SU-DHL-6 (cell line): Measurements from ENCODE around the gene HERC3.

Source experiments
- H2AFZ ChIP-seq: fragments of 200-600 bp; sonication (generic); 2 replicates; pipeline ENCODE4 v1.6.1; 2014; ENCODE audit warnings: low read depth, mild to moderate bottlenecking, moderate library complexity, mixed read lengths, antibody characterized with exemption, low read length; ENCODE audit not compliant: severe bottlenecking
- H3F3A ChIP-seq: fragments of 200-600 bp; shearing (Covaris generic); 2 replicates; pipeline ENCODE4 v1.6.0; 2016; ENCODE audit warnings: antibody characterized with exemption, mild to moderate bottlenecking; ENCODE audit not compliant: insufficient read depth
- H3K27ac ChIP-seq: fragments of 200-600 bp; sonication (generic); 2 replicates; pipeline ENCODE4 v1.5.1; 2016; ENCODE audit warnings: low read depth, mild to moderate bottlenecking, low read length, moderate library complexity, mixed read lengths
- H3K27me3 ChIP-seq: fragments of 200-600 bp; sonication (generic), shearing (Covaris generic); 2 replicates; pipeline ENCODE4 v1.6.0; 2014; ENCODE audit warnings: mild to moderate bottlenecking, low read length
- H3K36me3 ChIP-seq: fragments of 200-600 bp; sonication (generic); 2 replicates; pipeline ENCODE4 v1.6.1; 2014; ENCODE audit warnings: mild to moderate bottlenecking, low read length, mixed read lengths
- H3K4me2 ChIP-seq: fragments of 300-600, 200-600 bp; shearing (Covaris generic), sonication (generic); 2 replicates; pipeline ENCODE4 v1.6.0; 2014; ENCODE audit warnings: low read length, low read depth, mild to moderate bottlenecking; ENCODE audit not compliant: poor library complexity, severe bottlenecking
- H3K4me3 ChIP-seq: fragments of 200-600 bp; sonication (generic); 2 replicates; pipeline ENCODE4 v1.5.1; 2014; ENCODE audit warnings: antibody characterized with exemption, low read length, mild to moderate bottlenecking, mixed read lengths; ENCODE audit not compliant: insufficient read depth, poor library complexity, severe bottlenecking
- H3K79me2 ChIP-seq: fragments of 200-600 bp; sonication (generic); 2 replicates; pipeline ENCODE4 v1.6.1; 2014; ENCODE audit warnings: mild to moderate bottlenecking, low read length, moderate library complexity; ENCODE audit not compliant: insufficient read depth
- H3K9ac ChIP-seq: fragments of 200-600 bp; sonication (generic); 2 replicates; pipeline ENCODE4 v1.7.0; 2014; ENCODE audit warnings: mild to moderate bottlenecking, low read length
- H3K9me2 ChIP-seq: fragments of 200-600 bp; sonication (generic); replicated peaks from 2 replicates; pipeline ENCODE4 v1.6.1; 2014; ENCODE audit warnings: low read length; ENCODE audit not compliant: insufficient read depth
- H3K9me3 ChIP-seq: fragments of 200-600 bp; sonication (generic); 2 replicates; pipeline ENCODE4 v1.6.1; 2014; ENCODE audit warnings: low read length, mixed read lengths; ENCODE audit not compliant: insufficient read depth
- H4K20me1 ChIP-seq: fragments of 200-600 bp; sonication (generic); 2 replicates; pipeline ENCODE4 v1.6.1; 2014; ENCODE audit warnings: low read depth, mild to moderate bottlenecking, antibody characterized with exemption, low read length, moderate library complexity, mixed read lengths
- CTCF ChIP-seq: fragments of 200-600 bp; sonication (generic); IDR thresholded peaks from one replicate; pipeline ENCODE4 v1.5.1; 2017; ENCODE audit warnings: antibody characterized with exemption, mild to moderate bottlenecking, low read length, moderate library complexity; ENCODE audit not compliant: insufficient read depth, poor library complexity, severe bottlenecking
- EZH2phosphoT487 ChIP-seq: fragments of 200-600 bp; sonication (generic), shearing (Covaris generic); conservative IDR thresholded peaks from 2 replicates; pipeline ENCODE4 v1.6.1; 2018; ENCODE audit warnings: mild to moderate bottlenecking, antibody characterized with exemption, low read length, moderate library complexity, mixed read lengths

Gene HERC3

GRCh38 chr4:88591787-88592599, at the start of gene HERC3:
Gene HERC3, plus strand, starts transcription at chr4:88592480. Its CDS starts 13,344 bp downstream, at chr4:88605824.
- no peaks in the 10 kb centered on the region for H3K79me2 ChIP-seq
- peak within 1 kb of the TSS; percentile 94 for H2AFZ ChIP-seq
- H3K9me3 ChIP-seq = no peaks in the 10 kb centered on the region
- TF ChIP-seq EZH2phosphoT487 = no peak
- peak within 1 kb of the TSS; percentile 69 for H3K4me2 ChIP-seq
- no peaks in the 10 kb centered on the region for H4K20me1 ChIP-seq
- H3K4me3 ChIP-seq = peak within 1 kb of the TSS; percentile 59
- no peaks in the 10 kb centered on the region for H3F3A ChIP-seq
- H3K9ac ChIP-seq = peak within 1 kb of the TSS; percentile 67
- H3K27me3 ChIP-seq = no peaks in the 10 kb centered on the region
- no peak within 1 kb of the TSS for H3K27ac ChIP-seq
- no peaks in the 10 kb centered on the region for H3K9me2 ChIP-seq
- H3K36me3 ChIP-seq = no peaks in the 10 kb centered on the region

GRCh38 chr4:88549815-88550214, 42.5 kb upstream of the HERC3 start:
- Histone ChIP-seq H2AFZ (no peak overlapping the region), H3K9me2 (no peaks in the 10 kb centered on the region), H3K36me3 (no peaks in the 10 kb centered on the region), H3K9ac (no peak overlapping the region), H3K4me2 (no peak overlapping the region), H3K9me3 (no peaks in the 10 kb centered on the region), H4K20me1 (no peaks in the 10 kb centered on the region), H3F3A (no peaks in the 10 kb centered on the region), H3K27me3 (no peaks in the 10 kb centered on the region), H3K27ac (no peak overlapping the region), H3K79me2 (no peaks in the 10 kb centered on the region), H3K4me3 (no peak overlapping the region)
- TF ChIP-seq CTCF (no peak), EZH2phosphoT487 (no peak)

GRCh38 chr4:88567591-88567990, 24.7 kb upstream of the HERC3 start:
- H3K9me3 ChIP-seq = no peaks in the 10 kb centered on the region
- H3K36me3 ChIP-seq = no peaks in the 10 kb centered on the region
- no peak overlapping the region for H3K9ac ChIP-seq
- H3F3A ChIP-seq = no peaks in the 10 kb centered on the region
- no peak overlapping the region for H3K4me2 ChIP-seq
- no peaks in the 10 kb centered on the region for H3K79me2 ChIP-seq
- H3K27ac ChIP-seq = no peak overlapping the region
- no peaks in the 10 kb centered on the region for H3K27me3 ChIP-seq
- H2AFZ ChIP-seq = no peak overlapping the region
- H3K4me3 ChIP-seq = no peak overlapping the region
- TF ChIP-seq EZH2phosphoT487 (no peak), CTCF (no peak)
- no peaks in the 10 kb centered on the region for H3K9me2 ChIP-seq
- no peaks in the 10 kb centered on the region for H4K20me1 ChIP-seq

GRCh38 chr4:88570001-88570400, 22.3 kb upstream of the HERC3 start:
- no peaks in the 10 kb centered on the region for H3K36me3 ChIP-seq
- no peak for TF ChIP-seq CTCF
- TF ChIP-seq EZH2phosphoT487 = no peak

More at GRCh38 chr4:88570001-88570400, 22.3 kb upstream of the HERC3 start:
- no peaks in the 10 kb centered on the region for H4K20me1 ChIP-seq
- H2AFZ ChIP-seq = no peak overlapping the region
- no peak overlapping the region for H3K4me3 ChIP-seq
- no peak overlapping the region for H3K27ac ChIP-seq
- H3K9ac ChIP-seq = no peak overlapping the region
- no peak overlapping the region for H3K4me2 ChIP-seq
- H3K27me3 ChIP-seq = no peaks in the 10 kb centered on the region
- H3F3A ChIP-seq = no peaks in the 10 kb centered on the region
- H3K9me2 ChIP-seq = no peaks in the 10 kb centered on the region
- no peaks in the 10 kb centered on the region for H3K9me3 ChIP-seq
- H3K79me2 ChIP-seq = no peaks in the 10 kb centered on the region
